K562 (cell line): ENCODE results near the gene LCTL. TPM values are rescaled to one million over a fixed set of nuclear protein-coding genes. Genes with fewer than 3 reads are reported as not detected.

Experiments used
- ATAC-seq: fragments of 200-7000 bp; cut with Tn5 transposase; 3 replicates; pipeline ENCODE4 v1.9.1; 2020; ENCODE audit warnings: moderate library complexity
- BruUV-seq: library from RNA; stranded (reverse); fragments of 400-500 nt; replicated peaks from 2 replicates; lab custom pipeline; 2021; lab: Mats Ljungman, UMichigan
- CTCF ChIA-PET: fragments of 300-600 bp; formaldehyde crosslinking; extraction: SDS; loops from one replicate; lab custom pipeline; 2021; ENCODE audit warnings: low intra/inter-chr PET ratio; lab: Yijun Ruan, JAX
- POLR2A ChIA-PET: fragments of 300-600, 350-650 bp; sonication (Branson Sonifier 250); formaldehyde crosslinking; extraction: SDS; loops from one replicate; lab custom pipeline; 2021; ENCODE audit warnings: antibody characterized with exemption, inconsistent platforms; lab: Yijun Ruan, JAX
- DNase-seq, 4 experiments: peaks; one replicate each; pipeline versions ENCODE4 v3.0.0 to v3.0.0-alpha.2; 2011 to 2018; ENCODE audit warnings: low spot score in 3 of 4, mixed read lengths in 3 of 4; ENCODE audit errors: extremely low read depth in 1 of 4
- FAIRE-seq: peaks from 2 replicates; lab custom pipeline; 2011; peaks lifted over from hg19 to GRCh38; lab: Jason Lieb, UNC
- H2AFZ ChIP-seq: 2 replicates; pipeline ENCODE4 v1.6.0; 2011; ENCODE audit warnings: low read depth, low read length, control low read depth, inconsistent platforms
- H3K27ac ChIP-seq: fragments of 200-600 bp; 3 replicates; pipeline ENCODE4 v1.8.0; 2011; ENCODE audit warnings: low read depth, mild to moderate bottlenecking, control low read depth, inconsistent platforms, low read length, moderate library complexity, mixed read lengths; ENCODE audit errors: extremely low read depth
- H3K27me3 ChIP-seq, 2 experiments: fragments of 300-600 bp in 1 of 2; 2 replicates in 1 of 2; 3 replicates in 1 of 2; pipeline versions ENCODE4 v1.6.0 to v1.8.0; 2011; ENCODE audit warnings: inconsistent platforms in 2 of 2, low read length in 2 of 2, mild to moderate bottlenecking in 1 of 2, mixed read lengths in 1 of 2, moderate library complexity in 1 of 2; ENCODE audit not compliant: control insufficient read depth in 2 of 2, insufficient read depth in 2 of 2
- H3K36me3 ChIP-seq: fragments of 300-600 bp; 3 replicates; pipeline ENCODE4 v1.8.0; 2011; ENCODE audit warnings: mild to moderate bottlenecking, low read length, inconsistent platforms; ENCODE audit not compliant: control insufficient read depth, insufficient read depth
- H3K4me1 ChIP-seq, 2 experiments: fragments of 200-600 bp in 1 of 2; replicated peaks in 1 of 2; 2 replicates in 1 of 2; 3 replicates in 1 of 2; pipeline versions ENCODE4 v1.5.1 to v1.8.0; 2011; ENCODE audit warnings: inconsistent platforms in 2 of 2, low read length in 2 of 2, mild to moderate bottlenecking in 1 of 2, mixed read lengths in 1 of 2, moderate library complexity in 1 of 2; ENCODE audit not compliant: control insufficient read depth in 2 of 2, insufficient read depth in 2 of 2
- H3K4me2 ChIP-seq: 2 replicates; pipeline ENCODE4 v1.6.1; 2011; ENCODE audit warnings: low read length, control low read depth, inconsistent platforms, mixed read lengths; ENCODE audit not compliant: insufficient read depth
- H3K4me3 ChIP-seq: fragments of 200-600 bp; sonication (generic), shearing (Covaris generic); 2 replicates; pipeline ENCODE4 v1.5.1; 2016; ENCODE audit warnings: control low read depth, inconsistent platforms
- H3K79me2 ChIP-seq: fragments of 200-600 bp; 3 replicates; pipeline ENCODE4 v1.8.0; 2011; ENCODE audit warnings: low read length, inconsistent platforms; ENCODE audit not compliant: control insufficient read depth, insufficient read depth
- H3K9ac ChIP-seq, 2 experiments: 2 replicates each; pipeline versions ENCODE4 v1.6.0 to v1.6.1; 2011; ENCODE audit warnings: low read depth in 2 of 2, low read length in 2 of 2, control low read depth in 1 of 2, inconsistent platforms in 1 of 2, mild to moderate bottlenecking in 1 of 2, mixed read lengths in 1 of 2; ENCODE audit not compliant: insufficient read depth in 1 of 2
- H3K9me1 ChIP-seq: one replicate; pipeline ENCODE4 v1.6.0; 2011; ENCODE audit warnings: inconsistent platforms, mild to moderate bottlenecking, low read length, moderate library complexity; ENCODE audit not compliant: control insufficient read depth, insufficient read depth
- H3K9me3 ChIP-seq: replicated peaks from 2 replicates; pipeline ENCODE4 v1.5.1; 2011; ENCODE audit warnings: low read depth, low read length, inconsistent platforms; ENCODE audit not compliant: control insufficient read depth, insufficient read depth
- H4K20me1 ChIP-seq: replicated peaks from 2 replicates; pipeline ENCODE4 v1.6.1; 2011; ENCODE audit warnings: low read length, inconsistent platforms, mixed read lengths; ENCODE audit not compliant: control insufficient read depth, insufficient read depth
- AFF1 ChIP-seq, 2 experiments: fragments of 450-650 bp; IDR thresholded peaks; 2 replicates each; pipeline ENCODE4 v1.6.1; 2018; ENCODE audit warnings: mild to moderate bottlenecking in 2 of 2, low read depth in 1 of 2; ENCODE audit not compliant: partially characterized antibody in 2 of 2
- CTBP1 ChIP-seq: fragments of 450-650 bp; IDR thresholded peaks from 2 replicates; pipeline ENCODE4 v1.6.1; 2016; ENCODE audit warnings: borderline replicate concordance
- CXXC5 ChIP-seq: fragments of 250-450 bp; sonication (Bioruptor Pico); IDR thresholded peaks from 2 replicates; pipeline ENCODE4 v1.8.0; 2022; ENCODE audit warnings: inconsistent platforms, mild to moderate bottlenecking, moderate library complexity
- MAZ ChIP-seq, 2 experiments: fragments of 450-650 bp in 1 of 2; sonication (generic) in 1 of 2; formaldehyde crosslinking; IDR thresholded peaks in 1 of 2; conservative IDR thresholded peaks in 1 of 2; 2 replicates each; pipeline versions ENCODE4 v1.4.0 to v1.5.0; 2020; ENCODE audit warnings: mild to moderate bottlenecking in 1 of 2, missing genetic modification reagents in 1 of 2
- POLR2G ChIP-seq: fragments of 200-400 bp; formaldehyde crosslinking; IDR thresholded peaks from 2 replicates; pipeline ENCODE4 v1.6.1; 2017; ENCODE audit warnings: low read depth, mild to moderate bottlenecking, antibody characterized with exemption, low read length, moderate library complexity
- RBFOX2 ChIP-seq: fragments of 200-400 bp; formaldehyde crosslinking; IDR thresholded peaks from 2 replicates; pipeline ENCODE4 v1.6.1; 2017; ENCODE audit warnings: low read depth, mild to moderate bottlenecking, low read length, moderate library complexity
- TFAM ChIP-seq: fragments of 250-450 bp; sonication (Bioruptor Pico); conservative IDR thresholded peaks from 2 replicates; pipeline ENCODE4 v1.5.0; 2021; ENCODE audit warnings: mild to moderate bottlenecking, moderate library complexity
- TFAP4 ChIP-seq: sonication (generic); formaldehyde crosslinking; IDR thresholded peaks from 2 replicates; pipeline ENCODE4 v1.8.0; 2022; ENCODE audit warnings: missing genetic modification reagents, mild to moderate bottlenecking, moderate library complexity, borderline replicate concordance
- ZBTB7A ChIP-seq: IDR thresholded peaks from 2 replicates; pipeline ENCODE4 v1.6.1; 2011; ENCODE audit warnings: low read depth, mild to moderate bottlenecking, low read length, moderate library complexity, borderline replicate concordance; ENCODE audit not compliant: control insufficient read depth
- ZHX1 ChIP-seq: fragments of 150-350 bp; conservative IDR thresholded peaks from 2 replicates; pipeline ENCODE4 v1.6.1; 2014; ENCODE audit warnings: low read length
- ZNF143 ChIP-seq: sonication (generic); formaldehyde crosslinking; IDR thresholded peaks from 2 replicates; pipeline ENCODE4 v1.9.0; 2022; ENCODE audit warnings: mild to moderate bottlenecking, missing genetic modification reagents
- WGBS: fragments of 100-300 bp; shearing (Covaris generic); methylation state at CpG from one replicate; pipeline ENCODE4 v1.1.6; 2016; ENCODE audit warnings: low coverage, mixed read lengths; ENCODE audit not compliant: insufficient coverage; ENCODE audit errors: missing lambda C conversion rate; 5-methylcytosine and 5-hydroxymethylcytosine counted together
- in situ Hi-C: fragments of 300-500 bp; cut with MboI; formaldehyde crosslinking; loops from 4 replicates; pipeline ENCODE4 v1.15.0; 2018; ENCODE audit warnings: inconsistent platforms, mixed read lengths
- intact Hi-C: fragments of 100-400 bp; cut with micrococcal nuclease; formaldehyde crosslinking; loops from 2 replicates; pipeline ENCODE4 v1.14.2; 2022
- polyA plus RNA-seq, 8 experiments: library from polyadenylated mRNA; depleted of rRNA in 4 of 8; stranded (reverse) in 5 of 8; unstranded in 3 of 8; fragments of >200 nt; fragmentation: Nextera tagmentation in 2 of 8; fragmentation: Illumina TruSeq in 1 of 8; extraction: Ambion mirVana in 2 of 8; extraction: Trizol in 1 of 8; gene quantifications; 2 replicates each; pipeline versions ENCODE4 v1.2.1 to v1.2.3, GENCODE V29; 2011 to 2014; ENCODE audit warnings: inconsistent platforms in 1 of 8, missing spikeins in 1 of 8
- total RNA-seq, 7 experiments: library from RNA; depleted of rRNA in 6 of 7; stranded (reverse); fragments of >200 nt in 6 of 7; fragmentation: Illumina TruSeq in 2 of 7; extraction: Trizol in 2 of 7; gene quantifications; 2 replicates each; pipeline versions ENCODE4 v1.2.1 to v1.2.3, GENCODE V29; 2011 to 2021; ENCODE audit warnings: low replicate concordance in 1 of 7

Gene LCTL
- total and polyA plus RNA-seq, 9 of the 15 experiments (the other 6 are each of a cell fraction or from before 2014, with no cell fraction given), result 0.08 to 0.31 (median 0.17) TPM; not detected in 6

GRCh38 chr15:66588971-66589370 is 23.2 kb upstream of the LCTL start (continued):
- TF ChIP-seq POLR2G (0 out of 2 replicates have a peak, but pooled peaks have one; percentile 25), RBFOX2 (peak; percentile 40), ZNF143 (peak; percentile 65; the same call in 1 of the 2 replicates)

GRCh38 chr15:66588537-66588936 is 22.7 kb upstream of the LCTL start:
- Histone ChIP-seq H4K20me1 (peaks cover 80% of the 10 kb centered on the region), H3K36me3 (peaks cover 84% of the 10 kb centered on the region), H3K9ac (peak overlapping the region in 1 of 2 experiments; percentile 7; a peak in 2 of 4 replicates), H2AFZ (no peak overlapping the region), H3K9me1 (peaks cover 39% of the 10 kb centered on the region), H3K27me3 (no peaks in the 10 kb centered on the region), H3K9me3 (no peaks in the 10 kb centered on the region), H3K4me1 (peaks cover 55 to 59% of the 10 kb centered on the region in 2 experiments), H3K27ac (no peak overlapping the region), H3K4me3 (no peak overlapping the region), H3K4me2 (peak overlapping the region; percentile 39; the same call in 1 of the 2 replicates), H3K79me2 (peaks cover 91% of the 10 kb centered on the region)
- in situ Hi-C loops (no loop called here), intact Hi-C loops (loop anchor here (5.0 kb wide), 1 partner anchor 264 kb away; no protein-coding TSS in a partner anchor)
- DNase-seq (peak; percentile 47 to 73 (median 55)), FAIRE-seq (peak; percentile 56), ATAC-seq (peak; percentile 80)
- 32% methylated on average over 5 of the region's 5 CpGs for WGBS
- no TSS peak for BruUV-seq
- ChIA-PET POLR2A (interaction anchor here (0.5 to 0.7 kb wide), 2 partner anchors 63 to 111 kb away, joined by 3 to 4 read pairs; no protein-coding TSS in a partner anchor), CTCF (interaction anchor here (0.6 kb wide), 1 partner anchor 1160 kb away, joined by 4 read pairs; no protein-coding TSS in a partner anchor)
- TF ChIP-seq TFAM (CRISPR knock-in tag), result no peak
- peak; percentile 17; the same call in 1 of the 2 replicates for TF ChIP-seq TFAP4 (CRISPR knock-in tag)
- TF ChIP-seq CTBP1, result 0 out of 2 replicates have a peak, but pooled peaks have one; percentile 10
- TF ChIP-seq CXXC5, result no peak
- TF ChIP-seq AFF1 (IDR thresholded peaks at IDR 0.05; ENCODE audit: low read depth in 1 of 2, partially characterized antibody in 2 of 2), result no peak
- peak in 1 of 2 experiments; percentile 19; a peak in 1 of 4 replicates for TF ChIP-seq MAZ (CRISPR knock-in tag; conservative IDR thresholded peaks at IDR 0.05 in 1 of 2, IDR thresholded peaks at IDR 0.05 in 1 of 2)
- TF ChIP-seq ZHX1, result no peak
- TF ChIP-seq ZBTB7A, result no peak
